ENCODE data around the gene TXNDC8. TPM values are rescaled to one million over a fixed set of nuclear protein-coding genes. Genes with fewer than 3 reads are reported as not detected.
"Not testable (repeated sequence)": the region's sequence is repeated elsewhere in the genome, so short reads cannot be mapped to it uniquely, and the experiment has no call there.

Gene TXNDC8
- total RNA-seq, 1 experiment from 2014 or later, result not detected

- H2AFZ ChIP-seq (ENCODE audit: low read depth, low read length, poor library complexity, severe bottlenecking); POLR2A ChIA-PET; H3K27me3 ChIP-seq (ENCODE audit: insufficient read depth, low read length); H3K9me3 ChIP-seq (ENCODE audit: control insufficient read depth in 1 of 2, insufficient read depth in 1 of 2, low read depth in 1 of 2, low read length in 2 of 2); RAD21 ChIA-PET (ENCODE audit: low non-redundant PET in 1 of 2, low total read pairs in 2 of 2, uncharacterized antibody in 2 of 2, unreplicated experiment in 2 of 2); H3K36me3 ChIP-seq (ENCODE audit: control insufficient read depth in 1 of 2, insufficient read depth in 2 of 2, low read length in 2 of 2); H3K4me3 ChIP-seq (replicated peaks in 1 of 2; ENCODE audit: low read depth in 1 of 2, low read length in 2 of 2); ATAC-seq; H3K27ac ChIP-seq (ENCODE audit: low read depth, low read length); H4K20me1 ChIP-seq (ENCODE audit: insufficient read depth); DNase-seq (ENCODE audit: low read depth, low spot score); H3K4me2 ChIP-seq (ENCODE audit: low read length); H3K9ac ChIP-seq (ENCODE audit: low read length); intact Hi-C loops (cut with micrococcal nuclease); BruUV-seq (replicated peaks); H3K9me2 ChIP-seq (ENCODE audit: insufficient read depth); H3K79me2 ChIP-seq (ENCODE audit: insufficient read depth, low read length); H3K4me1 ChIP-seq (ENCODE audit: control insufficient read depth in 1 of 2, insufficient read depth in 2 of 2, low read length in 2 of 2): not testable (repeated sequence)
- CTCF ChIA-PET, result interaction anchor here (2.4 kb wide), 1 partner anchor 18 kb away, joined by 8 read pairs; no protein-coding TSS in a partner anchor
Observed at GRCh38 chr9:110358992-110359391, 21.3 kb upstream of the TXNDC8 start.

GRCh38 chr9:110357505-110357904, 19.8 kb upstream of the TXNDC8 start:
- no peak overlapping the region for H3K9ac ChIP-seq (ENCODE audit: low read length)
- no peaks in the 10 kb centered on the region for H4K20me1 ChIP-seq (ENCODE audit: insufficient read depth)
- RAD21 ChIA-PET (ENCODE audit: low non-redundant PET in 1 of 2, low total read pairs in 2 of 2, uncharacterized antibody in 2 of 2, unreplicated experiment in 2 of 2), result no interaction called here
- H3K9me3 ChIP-seq (ENCODE audit: control insufficient read depth in 1 of 2, insufficient read depth in 1 of 2, low read depth in 1 of 2, low read length in 2 of 2), result no peaks in the 10 kb centered on the region
- H3K4me3 ChIP-seq (replicated peaks in 1 of 2; ENCODE audit: low read depth in 1 of 2, low read length in 2 of 2), result no peak overlapping the region
- BruUV-seq (replicated peaks), result no TSS peak
- H3K4me1 ChIP-seq (ENCODE audit: control insufficient read depth in 1 of 2, insufficient read depth in 2 of 2, low read length in 2 of 2), result no peaks in the 10 kb centered on the region
- no peaks in the 10 kb centered on the region for H3K79me2 ChIP-seq (ENCODE audit: insufficient read depth, low read length)
- DNase-seq (ENCODE audit: low read depth, low spot score) (no peak), ATAC-seq (no peak)
- H3K27ac ChIP-seq (ENCODE audit: low read depth, low read length), result no peak overlapping the region
- no peaks in the 10 kb centered on the region for H3K27me3 ChIP-seq (ENCODE audit: insufficient read depth, low read length)
- intact Hi-C loops (cut with micrococcal nuclease), result no loop called here
- TF ChIP-seq CEBPB (IDR thresholded peaks at IDR 0.05; ENCODE audit: low read depth) (no peak), SP1 (IDR thresholded peaks at IDR 0.05; ENCODE audit: low read depth) (no peak), RAD21 (IDR thresholded peaks at IDR 0.05; ENCODE audit: low read depth) (no peak), EZH2 (IDR thresholded peaks at IDR 0.05) (no peak), ZBTB33 (IDR thresholded peaks at IDR 0.05; ENCODE audit: extremely low read depth, insufficient replicate concordance, low read length) (no peak), REST (IDR thresholded peaks at IDR 0.05; ENCODE audit: low read depth) (no peak), SIN3A (IDR thresholded peaks at IDR 0.05; ENCODE audit: low read depth) (no peak), EGR1 (IDR thresholded peaks at IDR 0.05; ENCODE audit: low read depth) (no peak)
- H2AFZ ChIP-seq (ENCODE audit: low read depth, low read length, poor library complexity, severe bottlenecking), result no peak overlapping the region
- H3K4me2 ChIP-seq (ENCODE audit: low read length), result no peak overlapping the region
- no peaks in the 10 kb centered on the region for H3K9me2 ChIP-seq (ENCODE audit: insufficient read depth)
- no peaks in the 10 kb centered on the region for H3K36me3 ChIP-seq (ENCODE audit: control insufficient read depth in 1 of 2, insufficient read depth in 2 of 2, low read length in 2 of 2)
- POLR2A ChIA-PET, result no interaction called here
- CTCF ChIA-PET, result interaction anchor here (2.4 kb wide), 1 partner anchor 17 kb away, joined by 8 read pairs; no protein-coding TSS in a partner anchor

Data from HCT116 (cell line).